ENCODE results near the gene CDIP1.

GRCh38 chr16:4495766-4496165 is 42.8 kb downstream of the CDIP1 start:
- no peak for TF ChIP-seq ZNF558 (tag by site-specific recombination; IDR thresholded peaks at IDR 0.05)
- TF ChIP-seq CTCF (tag by site-specific recombination; IDR thresholded peaks at IDR 0.05) = no peak
- TF ChIP-seq, protein P1, sequence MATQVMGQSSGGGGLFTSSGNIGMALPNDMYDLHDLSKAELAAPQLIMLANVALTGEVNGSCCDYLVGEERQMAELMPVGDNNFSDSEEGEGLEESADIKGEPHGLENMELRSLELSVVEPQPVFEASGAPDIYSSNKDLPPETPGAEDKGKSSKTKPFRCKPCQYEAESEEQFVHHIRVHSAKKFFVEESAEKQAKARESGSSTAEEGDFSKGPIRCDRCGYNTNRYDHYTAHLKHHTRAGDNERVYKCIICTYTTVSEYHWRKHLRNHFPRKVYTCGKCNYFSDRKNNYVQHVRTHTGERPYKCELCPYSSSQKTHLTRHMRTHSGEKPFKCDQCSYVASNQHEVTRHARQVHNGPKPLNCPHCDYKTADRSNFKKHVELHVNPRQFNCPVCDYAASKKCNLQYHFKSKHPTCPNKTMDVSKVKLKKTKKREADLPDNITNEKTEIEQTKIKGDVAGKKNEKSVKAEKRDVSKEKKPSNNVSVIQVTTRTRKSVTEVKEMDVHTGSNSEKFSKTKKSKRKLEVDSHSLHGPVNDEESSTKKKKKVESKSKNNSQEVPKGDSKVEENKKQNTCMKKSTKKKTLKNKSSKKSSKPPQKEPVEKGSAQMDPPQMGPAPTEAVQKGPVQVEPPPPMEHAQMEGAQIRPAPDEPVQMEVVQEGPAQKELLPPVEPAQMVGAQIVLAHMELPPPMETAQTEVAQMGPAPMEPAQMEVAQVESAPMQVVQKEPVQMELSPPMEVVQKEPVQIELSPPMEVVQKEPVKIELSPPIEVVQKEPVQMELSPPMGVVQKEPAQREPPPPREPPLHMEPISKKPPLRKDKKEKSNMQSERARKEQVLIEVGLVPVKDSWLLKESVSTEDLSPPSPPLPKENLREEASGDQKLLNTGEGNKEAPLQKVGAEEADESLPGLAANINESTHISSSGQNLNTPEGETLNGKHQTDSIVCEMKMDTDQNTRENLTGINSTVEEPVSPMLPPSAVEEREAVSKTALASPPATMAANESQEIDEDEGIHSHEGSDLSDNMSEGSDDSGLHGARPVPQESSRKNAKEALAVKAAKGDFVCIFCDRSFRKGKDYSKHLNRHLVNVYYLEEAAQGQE (tag by site-specific recombination; IDR thresholded peaks at IDR 0.05) = no peak
- no peak for TF ChIP-seq ZFHX2 (tag by site-specific recombination; conservative IDR thresholded peaks at IDR 0.05)
- TF ChIP-seq ZNF274 (IDR thresholded peaks at IDR 0.05; ENCODE audit: low read length) = no peak
- no peak for TF ChIP-seq ZNF274 (tag by site-specific recombination; IDR thresholded peaks at IDR 0.05; ENCODE audit: borderline replicate concordance)
- TF ChIP-seq ZBTB8A (tag by site-specific recombination; IDR thresholded peaks at IDR 0.05) = no peak
- no peak for TF ChIP-seq TCF7L2 (IDR thresholded peaks at IDR 0.05; ENCODE audit: borderline replicate concordance, low read depth, low read length)
- no peak for TF ChIP-seq ZSCAN18 (tag by site-specific recombination; IDR thresholded peaks at IDR 0.05)
- TF ChIP-seq SETDB1 (IDR thresholded peaks at IDR 0.05; ENCODE audit: insufficient read length, low read length) = no peak
- TF ChIP-seq, protein P2, sequence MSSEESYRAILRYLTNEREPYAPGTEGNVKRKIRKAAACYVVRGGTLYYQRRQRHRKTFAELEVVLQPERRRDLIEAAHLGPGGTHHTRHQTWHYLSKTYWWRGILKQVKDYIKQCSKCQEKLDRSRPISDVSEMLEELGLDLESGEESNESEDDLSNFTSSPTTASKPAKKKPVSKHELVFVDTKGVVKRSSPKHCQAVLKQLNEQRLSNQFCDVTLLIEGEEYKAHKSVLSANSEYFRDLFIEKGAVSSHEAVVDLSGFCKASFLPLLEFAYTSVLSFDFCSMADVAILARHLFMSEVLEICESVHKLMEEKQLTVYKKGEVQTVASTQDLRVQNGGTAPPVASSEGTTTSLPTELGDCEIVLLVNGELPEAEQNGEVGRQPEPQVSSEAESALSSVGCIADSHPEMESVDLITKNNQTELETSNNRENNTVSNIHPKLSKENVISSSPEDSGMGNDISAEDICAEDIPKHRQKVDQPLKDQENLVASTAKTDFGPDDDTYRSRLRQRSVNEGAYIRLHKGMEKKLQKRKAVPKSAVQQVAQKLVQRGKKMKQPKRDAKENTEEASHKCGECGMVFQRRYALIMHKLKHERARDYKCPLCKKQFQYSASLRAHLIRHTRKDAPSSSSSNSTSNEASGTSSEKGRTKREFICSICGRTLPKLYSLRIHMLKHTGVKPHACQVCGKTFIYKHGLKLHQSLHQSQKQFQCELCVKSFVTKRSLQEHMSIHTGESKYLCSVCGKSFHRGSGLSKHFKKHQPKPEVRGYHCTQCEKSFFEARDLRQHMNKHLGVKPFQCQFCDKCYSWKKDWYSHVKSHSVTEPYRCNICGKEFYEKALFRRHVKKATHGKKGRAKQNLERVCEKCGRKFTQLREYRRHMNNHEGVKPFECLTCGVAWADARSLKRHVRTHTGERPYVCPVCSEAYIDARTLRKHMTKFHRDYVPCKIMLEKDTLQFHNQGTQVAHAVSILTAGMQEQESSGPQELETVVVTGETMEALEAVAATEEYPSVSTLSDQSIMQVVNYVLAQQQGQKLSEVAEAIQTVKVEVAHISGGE (tag by site-specific recombination; conservative IDR thresholded peaks at IDR 0.05; ENCODE audit: low read depth) = no peak
- TF ChIP-seq ZNF677 (tag by site-specific recombination; IDR thresholded peaks at IDR 0.05) = no peak
- TF ChIP-seq ZNF174 (tag by site-specific recombination; IDR thresholded peaks at IDR 0.05) = no peak
- no peak for TF ChIP-seq ZNF292 (tag by site-specific recombination; IDR thresholded peaks at IDR 0.05; ENCODE audit: borderline replicate concordance, low read depth)
